ENCODE measurements around the gene ZNF488.

The ZNF488 gene

GRCh38 chr10:47348138-47348651 is 35.9 kb downstream of the ZNF488 start, which contains the start of gene RBP3:
Gene RBP3, plus strand, starts transcription at chr10:47348363. Its CDS starts 122 bp downstream, at chr10:47348485.
- no peak for DNase-seq

GRCh38 chr10:47347303-47347675 is 36.8 kb downstream of the ZNF488 start:
- no peak for DNase-seq

- DNase-seq = peak; percentile 23
These were observed 37.4 kb downstream of the ZNF488 start for GRCh38 chr10:47346581-47347302.

- DNase-seq = no peak
These were observed 38.9 kb downstream of the ZNF488 start for GRCh38 chr10:47344996-47345870.

GRCh38 chr10:47340608-47341170 is 43.4 kb downstream of the ZNF488 start:
- DNase-seq = no peak

- no peak for DNase-seq
These were observed 44.1 kb downstream of the ZNF488 start for GRCh38 chr10:47339759-47340607.

- DNase-seq = no peak
These were observed 44.8 kb downstream of the ZNF488 start for GRCh38 chr10:47339186-47339735.

GRCh38 chr10:47337310-47337709 is 46.8 kb downstream of the ZNF488 start:
- no peak for DNase-seq

GRCh38 chr10:47336387-47337134 is 47.5 kb downstream of the ZNF488 start:
- no peak for DNase-seq

- no peak for DNase-seq
These were observed 48.2 kb downstream of the ZNF488 start for GRCh38 chr10:47335906-47336305.

- DNase-seq = no peak
These were observed 49.4 kb downstream of the ZNF488 start for GRCh38 chr10:47334466-47335295.

GRCh38 chr10:47333532-47333931 is 50.6 kb downstream of the ZNF488 start:
- DNase-seq = no peak

- no peak for DNase-seq
These were observed 51.1 kb downstream of the ZNF488 start for GRCh38 chr10:47332946-47333345.

GRCh38 chr10:47332371-47332770 is 51.7 kb downstream of the ZNF488 start:
- DNase-seq = no peak

- DNase-seq = no peak
These were observed 52.1 kb downstream of the ZNF488 start for GRCh38 chr10:47331954-47332353.

- no peak for DNase-seq
These were observed 52.6 kb downstream of the ZNF488 start for GRCh38 chr10:47331491-47331890.

- no peak for DNase-seq
These were observed 53.3 kb downstream of the ZNF488 start for GRCh38 chr10:47330804-47331203.

GRCh38 chr10:47330366-47330765 is 53.7 kb downstream of the ZNF488 start:
- no peak for DNase-seq

GRCh38 chr10:47329855-47330254 is 54.2 kb downstream of the ZNF488 start:
- no peak for DNase-seq

GRCh38 chr10:47326927-47327330 is 57.2 kb downstream of the ZNF488 start:
- DNase-seq = no peak
